Measurements from ENCODE around the gene MITF.
"Not testable (repeated sequence)": the region's sequence is repeated elsewhere in the genome, so short reads cannot be mapped to it uniquely, and the experiment has no call there.

- not testable (repeated sequence) for TF ChIP-seq TEAD4 (IDR thresholded peaks at IDR 0.05; ENCODE audit: borderline replicate concordance, insufficient read depth); CTCF (IDR thresholded peaks at IDR 0.05); REST (IDR thresholded peaks at IDR 0.05; ENCODE audit: low read depth, low read length); MEF2A (IDR thresholded peaks at IDR 0.05; ENCODE audit: borderline replicate concordance, low read depth)
Measured at GRCh38 chr3:69909859-69910258, 170.6 kb downstream of the MITF start.
